Measurements from ENCODE around the gene ARHGAP26.
A peak's percentile ranks its signal among the peaks of the same experiment; 100 is the strongest.

Gene ARHGAP26

GRCh38 chr5:143129203-143129602 is 359.0 kb downstream of the ARHGAP26 start:
- DNase-seq: no peak

DNA sequence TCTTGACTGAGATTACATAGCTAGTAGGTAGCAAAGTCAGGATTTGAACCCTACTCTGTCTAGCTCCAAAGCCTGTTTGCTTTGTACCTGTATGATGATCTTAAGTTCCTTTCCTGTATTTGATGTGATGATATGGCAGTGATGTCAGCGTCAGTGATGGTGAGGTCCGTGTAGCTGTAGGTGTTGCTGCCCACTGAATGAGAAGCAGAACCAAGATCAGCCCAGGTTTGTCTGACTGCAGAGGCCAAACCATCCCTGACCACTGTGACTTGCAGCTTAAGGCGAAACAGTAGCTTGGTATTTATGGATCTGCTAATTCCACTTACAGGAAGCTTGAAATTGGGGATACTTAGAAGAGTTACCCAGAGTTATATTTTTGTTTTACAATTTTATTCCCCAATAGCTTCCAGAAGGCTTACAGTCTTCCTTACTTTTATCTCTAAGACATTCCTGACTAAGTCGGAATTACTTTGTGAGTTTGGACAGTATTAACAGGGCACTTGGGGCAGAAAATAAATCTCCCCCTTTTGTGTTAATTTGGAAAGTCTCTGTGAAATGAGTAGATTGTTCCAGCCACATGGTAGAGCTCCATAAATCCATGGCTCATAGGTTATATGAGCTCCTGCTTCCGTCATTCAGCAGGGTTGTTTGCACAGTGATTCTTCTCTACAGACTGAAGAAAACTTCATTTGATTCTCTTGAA is 359.9 kb downstream of the ARHGAP26 start:
- DNase-seq: no peak

GRCh38 chr5:143130613-143131305 is 360.6 kb downstream of the ARHGAP26 start:
- DNase-seq: no peak

DNA sequence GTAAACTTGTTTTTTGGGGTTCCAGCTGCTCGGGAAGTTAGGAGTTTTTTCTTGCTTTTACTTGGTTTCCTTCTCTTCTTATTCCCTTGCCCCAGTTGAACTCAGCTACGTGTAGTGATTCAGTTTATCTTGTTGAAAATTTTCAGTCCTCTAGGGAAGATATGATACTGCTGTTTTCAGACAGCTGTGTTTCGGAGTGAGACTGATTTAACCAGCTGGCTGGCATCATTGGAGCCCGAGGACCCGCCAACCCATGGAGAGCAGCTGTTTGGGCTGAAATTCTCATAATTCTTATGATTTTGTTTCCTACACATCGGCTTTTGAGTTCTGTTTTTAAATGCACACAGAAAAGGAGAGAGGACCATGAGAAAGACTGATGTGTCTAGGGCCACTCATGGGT is 361.8 kb downstream of the ARHGAP26 start:
- no peak for DNase-seq

- no peak for DNase-seq
These were observed 362.6 kb downstream of the ARHGAP26 start for GRCh38 chr5:143132739-143133138.

GRCh38 chr5:143133721-143134120 is 363.5 kb downstream of the ARHGAP26 start:
- DNase-seq: no peak

DNA sequence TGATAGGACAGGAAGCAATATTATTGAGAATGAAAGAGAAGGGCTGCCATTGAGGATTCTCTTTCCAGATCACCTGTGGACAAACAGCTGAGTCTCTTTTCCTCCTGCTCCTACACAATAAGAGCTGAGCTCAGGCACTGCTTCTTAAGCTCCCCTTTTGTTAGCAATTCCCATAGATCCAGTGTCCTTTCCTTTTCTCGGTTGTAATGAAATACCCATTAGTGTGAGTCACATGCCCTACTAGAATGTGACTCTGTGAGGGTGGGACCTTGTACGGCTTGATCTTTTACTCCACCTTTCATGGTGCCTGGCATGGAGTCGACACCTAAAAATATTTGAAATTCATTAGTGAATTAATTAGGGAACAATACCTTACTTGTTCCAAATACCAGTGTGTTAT is 364.1 kb downstream of the ARHGAP26 start:
- no peak for DNase-seq

- DNase-seq: no peak
These were observed 364.7 kb downstream of the ARHGAP26 start for GRCh38 chr5:143134900-143135299.

DNA sequence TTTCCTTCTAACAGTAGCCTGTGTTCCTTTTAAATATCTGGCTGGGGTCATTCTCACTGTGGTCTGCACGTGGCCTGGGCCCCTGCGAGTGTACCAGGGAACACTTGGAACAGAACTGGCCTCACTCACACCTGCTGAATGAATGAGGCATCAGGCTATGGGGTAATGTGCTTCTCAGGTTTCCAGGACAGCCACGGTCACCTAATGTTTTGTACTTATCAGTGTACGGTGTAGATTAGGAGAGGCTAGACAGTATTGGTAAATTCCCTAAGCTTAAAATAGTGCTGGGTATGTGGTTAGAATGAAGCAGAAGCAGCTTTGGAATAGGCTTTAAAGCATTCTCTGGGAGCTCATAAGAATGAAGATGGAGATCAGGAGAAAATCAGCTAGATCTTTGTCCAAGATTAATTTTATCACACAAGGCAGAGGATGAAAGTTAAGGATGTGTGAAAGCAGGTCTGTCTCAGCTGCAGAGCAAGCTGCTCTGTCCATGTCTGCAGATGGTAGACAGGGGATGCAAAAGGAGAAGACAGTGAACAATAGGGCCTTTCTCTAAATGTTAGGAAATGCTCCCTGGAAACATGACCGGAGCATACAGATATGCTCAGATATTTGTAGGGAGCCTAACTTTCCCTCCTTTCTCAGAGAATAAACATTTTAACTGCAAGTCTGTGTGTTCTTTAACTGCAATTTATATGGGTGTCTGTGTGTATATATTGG is 365.8 kb downstream of the ARHGAP26 start:
- no peak for DNase-seq

DNA sequence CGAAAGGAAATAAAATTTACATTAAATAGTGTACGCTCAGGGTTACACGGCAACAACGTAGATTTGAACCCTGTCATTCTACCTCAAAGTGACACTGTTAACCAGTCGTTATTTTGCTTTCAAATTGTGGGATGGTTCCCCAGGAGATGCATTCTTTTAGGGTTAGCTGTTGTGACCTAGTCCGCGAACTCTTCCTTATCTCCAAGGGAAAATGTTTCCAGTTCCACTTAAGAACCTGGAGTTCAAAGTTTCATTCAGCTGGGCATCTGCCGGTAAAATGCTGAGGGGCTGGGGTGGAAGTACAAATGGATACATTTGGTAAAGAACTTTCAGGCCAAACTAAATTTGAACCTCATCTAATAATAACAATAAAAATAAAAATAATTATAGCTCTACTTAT is 368.7 kb downstream of the ARHGAP26 start:
- no peak for DNase-seq

GRCh38 chr5:143139585-143139984 is 369.4 kb downstream of the ARHGAP26 start:
- no peak for DNase-seq

GRCh38 chr5:143140492-143141203 is 370.5 kb downstream of the ARHGAP26 start:
- no peak for DNase-seq

DNA sequence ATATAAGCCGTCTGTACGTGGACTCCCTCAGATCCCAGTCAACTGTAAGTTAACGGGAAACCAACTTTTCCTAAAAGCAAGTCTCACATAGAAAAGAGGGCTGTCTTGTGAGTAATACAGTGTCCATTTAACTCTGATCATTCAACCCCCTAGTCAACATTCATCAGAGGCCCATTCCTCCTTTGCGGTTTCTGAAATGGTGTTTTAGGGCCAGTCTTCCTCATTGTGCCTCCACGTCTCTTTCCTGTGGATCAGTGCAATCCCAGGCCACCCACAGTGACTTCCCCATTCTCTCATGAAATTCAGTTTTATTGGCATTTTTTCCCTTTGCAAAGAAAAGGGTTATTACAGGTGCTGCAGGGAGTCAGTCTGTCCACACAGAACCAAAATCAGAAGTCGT is 371.5 kb downstream of the ARHGAP26 start:
- DNase-seq: peak; percentile 35

GRCh38 chr5:143142596-143143435 is 372.6 kb downstream of the ARHGAP26 start:
- DNase-seq: no peak

DNA sequence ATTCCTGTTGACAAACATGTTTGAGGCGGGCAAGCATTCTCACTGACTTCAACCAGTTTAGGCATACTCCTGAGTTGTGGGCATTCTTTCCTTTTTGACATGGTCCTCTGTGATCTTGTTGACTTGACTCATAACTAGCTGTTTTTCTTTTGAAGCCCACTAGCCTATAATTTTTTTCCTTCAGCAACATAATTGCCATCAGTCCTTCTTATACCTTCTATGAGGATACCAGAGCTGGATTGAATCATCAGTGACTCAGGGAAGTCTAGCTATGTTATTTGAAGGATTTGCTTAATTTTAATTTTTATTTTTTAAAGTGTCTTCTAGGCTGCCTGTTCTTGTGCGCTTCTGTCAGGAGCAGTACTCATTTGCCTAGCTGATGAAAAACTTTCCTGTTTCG is 373.8 kb downstream of the ARHGAP26 start:
- no peak for DNase-seq

DNA sequence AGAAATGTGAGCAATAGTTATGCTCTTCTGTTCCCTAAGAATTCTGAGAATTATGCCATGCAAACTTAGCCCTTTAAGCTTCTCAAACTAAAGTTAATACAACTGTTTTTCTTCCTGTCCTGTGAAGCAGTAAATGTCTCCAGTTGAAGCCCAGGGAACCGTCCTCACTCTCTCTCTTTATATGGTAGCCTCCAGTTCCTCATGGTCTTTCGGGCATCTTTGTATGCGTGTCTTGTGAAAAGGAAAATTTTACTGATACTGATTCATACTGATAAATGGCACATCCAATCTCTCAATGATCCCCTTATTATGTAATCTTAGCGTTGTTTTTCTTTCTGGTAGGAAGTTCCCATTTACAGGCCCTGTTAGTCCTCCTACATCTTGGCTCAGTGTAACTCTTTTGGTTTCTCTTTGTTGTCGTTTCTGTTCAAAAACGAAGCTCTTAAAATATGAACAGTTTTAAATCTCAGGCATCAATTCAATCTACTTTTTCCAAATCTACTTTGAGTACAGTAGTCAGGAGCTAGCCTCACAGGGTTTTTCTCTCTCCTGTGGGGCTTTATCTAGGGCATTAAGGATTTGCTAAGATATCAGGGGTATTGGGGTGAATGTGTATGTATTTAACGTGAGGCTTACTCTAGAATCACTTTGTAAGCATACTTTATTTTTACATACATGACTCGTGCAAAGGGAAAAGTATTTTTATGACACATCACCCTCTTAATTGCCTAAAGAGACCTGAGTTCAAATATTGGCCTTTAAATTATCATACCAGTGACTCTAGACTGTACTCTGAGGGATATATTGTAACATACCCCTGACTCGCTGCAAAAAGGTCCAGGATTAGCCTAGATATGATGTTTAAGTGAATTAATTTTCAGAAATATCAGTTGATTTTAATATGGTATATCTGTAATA is 375.3 kb downstream of the ARHGAP26 start:
- DNase-seq: peak; percentile 29

DNA sequence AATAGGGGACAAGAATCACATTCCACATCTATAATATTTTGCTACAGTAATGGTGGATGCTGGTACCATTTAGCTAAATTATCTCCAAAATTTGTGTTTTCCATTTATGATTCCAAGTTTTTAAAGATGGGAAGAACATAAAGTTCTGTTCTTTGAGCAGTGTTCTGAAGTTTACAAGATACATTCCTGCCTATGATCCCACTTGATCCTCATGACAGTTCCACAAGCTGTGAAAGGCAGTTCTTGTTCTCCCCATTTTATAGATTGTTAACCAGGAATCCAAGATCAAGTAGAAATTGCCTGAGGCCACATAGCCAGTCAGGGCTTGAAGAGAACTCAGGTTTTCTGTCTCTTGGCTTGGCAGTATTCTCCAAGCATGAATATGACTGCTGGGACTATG is 376.0 kb downstream of the ARHGAP26 start:
- no peak for DNase-seq

DNA sequence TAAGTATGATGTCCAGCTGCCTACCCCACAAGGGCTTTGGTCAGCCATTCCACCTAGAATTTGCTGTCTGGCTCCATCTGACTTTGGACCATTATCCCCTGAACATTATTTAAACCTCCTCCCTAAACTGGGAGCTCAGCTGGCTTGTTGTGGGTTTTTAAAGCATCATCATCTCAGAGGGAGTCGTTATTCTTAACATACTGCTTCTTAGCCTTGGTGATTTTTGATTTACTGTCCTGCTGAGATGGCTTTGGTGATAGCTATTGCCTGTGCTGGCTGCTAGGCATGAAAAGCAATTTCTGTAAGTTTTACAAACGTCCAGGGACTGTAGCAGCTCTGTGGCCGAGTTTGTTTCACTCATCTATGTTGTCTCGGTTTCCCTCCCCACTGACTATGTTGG is 377.2 kb downstream of the ARHGAP26 start:
- DNase-seq: no peak

- DNase-seq: peak; percentile 54
These were observed 377.7 kb downstream of the ARHGAP26 start for GRCh38 chr5:143147902-143148301.

DNA sequence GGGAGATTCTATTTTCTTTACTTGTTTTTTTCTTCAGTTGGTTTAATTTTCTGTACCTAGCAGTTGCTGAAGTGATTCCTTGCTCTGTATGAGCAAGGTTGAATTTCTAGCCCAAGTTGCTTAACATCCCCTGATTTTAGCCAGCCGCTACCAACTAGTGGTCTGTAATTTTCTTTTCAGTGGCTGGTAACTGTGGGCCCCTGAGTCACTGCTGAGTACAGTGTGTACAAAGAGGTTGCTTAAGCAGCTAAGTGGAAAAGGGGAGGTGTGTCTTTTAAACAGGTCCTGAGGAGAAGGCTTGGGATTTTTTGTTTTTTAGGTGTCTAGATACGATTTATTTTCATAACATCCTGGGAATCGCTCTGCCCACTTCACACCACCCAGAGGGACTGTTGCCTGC is 378.6 kb downstream of the ARHGAP26 start:
- peak; percentile 50 for DNase-seq

DNA sequence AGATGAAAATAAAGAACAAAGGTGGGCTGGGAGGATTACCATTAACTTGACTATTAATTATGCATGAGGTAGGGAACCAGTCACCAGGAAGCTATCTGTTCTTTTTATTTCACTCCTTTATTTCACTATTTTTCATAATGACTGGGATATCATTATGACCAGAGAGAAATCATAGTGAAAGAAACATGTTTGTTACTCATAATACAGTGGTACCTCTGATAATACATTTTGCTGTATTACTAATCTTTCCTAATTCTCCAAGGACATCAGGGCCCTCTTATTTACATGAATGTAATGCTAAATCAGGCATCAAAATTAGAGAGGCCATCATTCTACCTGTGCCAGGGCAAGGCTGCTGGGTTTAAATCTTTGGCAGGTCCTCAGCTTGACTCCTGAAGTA is 379.6 kb downstream of the ARHGAP26 start:
- no peak for DNase-seq
